Upper lobe of left lung (tissue), 4 donors: Measurements from ENCODE around the gene GLI3.

Experiments used
- EP300 ChIP-seq, 4 donors: sonication (generic); formaldehyde crosslinking; IDR thresholded peaks; one replicate each; pipeline ENCODE4 v1.5.1; 2017; ENCODE audit warnings: antibody characterized with exemption in 4 of 4, control low read depth in 2 of 4
- POLR2AphosphoS5 ChIP-seq, 2 donors: sonication (generic); formaldehyde crosslinking; IDR thresholded peaks; one replicate each; pipeline ENCODE4 v1.5.1; 2017; ENCODE audit warnings: antibody characterized with exemption in 2 of 2
- TF ChIP-seq, protein P1 (sequence below), 6 experiments: fragments of 450-650 bp in 4 of 6; fragments of 200-600 bp in 2 of 6; sonication (generic) in 2 of 6; IDR thresholded peaks; one replicate each; pipeline ENCODE4 v1.5.1; 2016 to 2019; ENCODE audit warnings: antibody characterized with exemption in 6 of 6

DNA sequence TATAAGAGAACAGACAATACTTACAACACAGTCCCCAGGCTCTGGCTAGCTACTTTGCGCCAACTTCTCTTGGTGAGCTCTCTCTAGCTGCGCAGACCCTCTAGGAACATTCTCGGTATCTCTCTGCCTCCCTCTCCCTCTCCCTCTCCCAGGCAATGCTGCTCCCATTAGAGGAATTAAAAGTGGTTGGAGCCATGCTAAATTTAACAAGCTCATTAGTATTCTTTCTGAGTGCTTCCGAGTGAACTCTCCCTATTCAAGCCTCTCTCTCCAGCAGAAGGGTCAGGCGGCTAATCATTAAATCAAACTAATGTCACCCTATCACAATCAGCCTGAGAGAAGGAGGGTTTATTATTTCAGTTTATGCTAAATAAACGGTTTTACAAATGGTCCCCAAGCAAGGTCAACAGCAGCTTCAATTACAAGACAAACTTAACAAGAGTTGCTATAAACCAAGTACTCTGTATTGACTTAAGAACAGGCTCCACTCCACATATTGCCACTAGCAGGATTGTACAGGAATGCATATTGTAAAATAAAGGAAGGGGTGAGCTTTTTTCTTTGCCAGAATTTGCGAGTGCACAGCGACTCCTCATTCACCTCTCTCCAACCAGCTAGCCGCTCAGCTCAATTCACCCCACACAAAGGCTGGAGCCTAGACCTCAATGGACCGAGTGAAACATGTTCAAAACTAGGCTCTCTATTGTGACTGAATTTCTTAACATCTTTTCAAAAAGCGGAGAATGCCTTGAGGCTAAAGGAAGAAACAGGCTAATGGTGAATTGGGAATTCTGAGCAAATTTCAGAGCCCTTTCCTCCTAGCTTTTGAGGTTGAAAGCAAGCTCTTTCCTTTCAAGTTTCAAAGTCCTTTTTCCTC is 84.4 kb downstream of the GLI3 start:
- TF ChIP-seq, protein P1, sequence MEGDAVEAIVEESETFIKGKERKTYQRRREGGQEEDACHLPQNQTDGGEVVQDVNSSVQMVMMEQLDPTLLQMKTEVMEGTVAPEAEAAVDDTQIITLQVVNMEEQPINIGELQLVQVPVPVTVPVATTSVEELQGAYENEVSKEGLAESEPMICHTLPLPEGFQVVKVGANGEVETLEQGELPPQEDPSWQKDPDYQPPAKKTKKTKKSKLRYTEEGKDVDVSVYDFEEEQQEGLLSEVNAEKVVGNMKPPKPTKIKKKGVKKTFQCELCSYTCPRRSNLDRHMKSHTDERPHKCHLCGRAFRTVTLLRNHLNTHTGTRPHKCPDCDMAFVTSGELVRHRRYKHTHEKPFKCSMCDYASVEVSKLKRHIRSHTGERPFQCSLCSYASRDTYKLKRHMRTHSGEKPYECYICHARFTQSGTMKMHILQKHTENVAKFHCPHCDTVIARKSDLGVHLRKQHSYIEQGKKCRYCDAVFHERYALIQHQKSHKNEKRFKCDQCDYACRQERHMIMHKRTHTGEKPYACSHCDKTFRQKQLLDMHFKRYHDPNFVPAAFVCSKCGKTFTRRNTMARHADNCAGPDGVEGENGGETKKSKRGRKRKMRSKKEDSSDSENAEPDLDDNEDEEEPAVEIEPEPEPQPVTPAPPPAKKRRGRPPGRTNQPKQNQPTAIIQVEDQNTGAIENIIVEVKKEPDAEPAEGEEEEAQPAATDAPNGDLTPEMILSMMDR (IDR thresholded peaks at IDR 0.05), result peak in 1 of 6 experiments; percentile 5
- TF ChIP-seq EP300 (IDR thresholded peaks at IDR 0.05), result no peak
- TF ChIP-seq POLR2AphosphoS5 (IDR thresholded peaks at IDR 0.05), result no peak
